Measurements from ENCODE around the gene FARP2. TPM values are rescaled to one million over a fixed set of nuclear protein-coding genes. Genes with fewer than 3 reads are reported as not detected.

FARP2 gene
- total and polyA plus RNA-seq, 2 of the 13 experiments (the other 11 are each of a cell fraction or from before 2014, with no cell fraction given), result 28.0 to 45.4 TPM

GRCh38 chr2:241432824-241433448 lies 76.9 kb downstream of the FARP2 start:
- no TSS peak for BruUV-seq (replicated peaks)
- 3% methylated on average over 6 of the region's 6 CpGs for WGBS (ENCODE audit: low lambda C conversion rate)
- no peaks in the 10 kb centered on the region for H3K79me2 ChIP-seq (ENCODE audit: insufficient read depth, low read length)
- ATAC-seq, result peak; percentile 95
- no peaks in the 10 kb centered on the region for H3K9me3 ChIP-seq (ENCODE audit: low read length)
- H3K4me3 ChIP-seq (replicated peaks in 1 of 3; ENCODE audit: insufficient read depth in 1 of 3, low read depth in 2 of 3, low read length in 3 of 3), result no peak overlapping the region; a peak in 1 of 6 replicates
- no peaks in the 10 kb centered on the region for H3K27me3 ChIP-seq (ENCODE audit: control insufficient read depth in 1 of 2, insufficient read depth in 2 of 2, low read length in 2 of 2)
- peak overlapping the region; percentile 52 for H3K4me2 ChIP-seq (ENCODE audit: low read depth, low read length)
- DNase-seq (ENCODE audit: low spot score), result peak; percentile 94
- CTCF ChIA-PET (ENCODE audit: low intra/inter-chr PET ratio, low total read pairs), result no interaction called here
- peak; percentile 97 for FAIRE-seq
- POLR2A ChIA-PET, result interaction anchor here (0.8 to 2.4 kb wide), 5 partner anchors 58 to 342 kb away, joined by 3 to 7 read pairs (median 3); partner anchors contain the start of genes HDLBP, SEPTIN2 and STK25
- intact Hi-C loops (cut with micrococcal nuclease; ENCODE audit: unreplicated experiment) (loop anchor here (2.0 kb wide), 2 partner anchors 14 to 76 kb away; partner anchors contain the start of gene FARP2), in situ Hi-C loops (cut with HindIII; ENCODE audit: extremely low pct_ligation_motif_present, low pct_unique_long_range_greater_than_20kb) (no loop called here)
- H2AFZ ChIP-seq (ENCODE audit: low read length), result no peak overlapping the region
- peaks cover 28% of the 10 kb centered on the region for H3K4me1 ChIP-seq (ENCODE audit: insufficient read depth, low read length)
- no peaks in the 10 kb centered on the region; the same call in 1 of the 2 replicates for H4K20me1 ChIP-seq (ENCODE audit: insufficient read depth, low read length)
- peak overlapping the region; percentile 66 for H3K27ac ChIP-seq (ENCODE audit: extremely low read length, insufficient read depth, low read length)
- 0 out of 2 replicates have a peak overlapping the region, but pooled peaks have one; percentile 6 for H3K9ac ChIP-seq (ENCODE audit: insufficient read depth, low read depth, low read length)
- H3K36me3 ChIP-seq (replicated peaks in 1 of 2; ENCODE audit: control insufficient read depth in 1 of 2, insufficient read depth in 2 of 2, low read length in 2 of 2), result peaks cover 17 to 56% of the 10 kb centered on the region in 2 experiments
- TF ChIP-seq ZNF235 (CRISPR knock-in tag; IDR thresholded peaks at IDR 0.05; ENCODE audit: borderline replicate concordance) (no peak), ZNF740 (CRISPR knock-in tag; IDR thresholded peaks at IDR 0.05) (no peak), MTA3 (CRISPR knock-in tag; IDR thresholded peaks at IDR 0.05) (no peak), NFRKB (IDR thresholded peaks at IDR 0.05) (no peak), RAD21 (CRISPR knock-in tag; IDR thresholded peaks at IDR 0.05) (no peak), FOSL2 (CRISPR knock-in tag; IDR thresholded peaks at IDR 0.05) (peak; percentile 38; the same call in 1 of the 2 replicates), THRA (CRISPR knock-in tag; IDR thresholded peaks at IDR 0.05; ENCODE audit: borderline replicate concordance) (peak; percentile 77; the same call in 1 of the 2 replicates), SSRP1 (CRISPR knock-in tag; IDR thresholded peaks at IDR 0.05) (peak; percentile 73), ZNF33B (CRISPR knock-in tag; IDR thresholded peaks at IDR 0.05) (no peak), MYPOP (CRISPR knock-in tag; IDR thresholded peaks at IDR 0.05) (peak; percentile 76; the same call in 1 of the 2 replicates), ZNF616 (CRISPR knock-in tag; IDR thresholded peaks at IDR 0.05; ENCODE audit: low read depth) (no peak), ZBTB7B (CRISPR knock-in tag; IDR thresholded peaks at IDR 0.05) (peak; percentile 28; the same call in 1 of the 2 replicates), PRDM4 (CRISPR knock-in tag; IDR thresholded peaks at IDR 0.05; ENCODE audit: borderline replicate concordance) (no peak), DMAP1 (CRISPR knock-in tag; IDR thresholded peaks at IDR 0.05) (0 out of 2 replicates have a peak, but pooled peaks have one; percentile 68), ZNF780A (CRISPR knock-in tag; IDR thresholded peaks at IDR 0.05) (no peak), NR0B2 (CRISPR knock-in tag; IDR thresholded peaks at IDR 0.05) (no peak), ZNF33A (CRISPR knock-in tag; IDR thresholded peaks at IDR 0.05; ENCODE audit: borderline replicate concordance) (no peak), SMAD3 (CRISPR knock-in tag; IDR thresholded peaks at IDR 0.05) (no peak)

All from HepG2 (cell line).